Stimulated activated CD8-positive, alpha-beta memory T cell treated with anti-CD3 and anti-CD28 coated beads, Interleukin-4, amount 100 ng/mL, for 4 hours (primary cell): Measurements from ENCODE around the gene FLRT2.

Experiments used
- DNase-seq, 2 donors: peaks; one replicate each; pipeline ENCODE4 v3.0.0-alpha.2; 2020; ENCODE audit warnings: low read depth in 2 of 2, low spot score in 1 of 2

The FLRT2 gene

DNA sequence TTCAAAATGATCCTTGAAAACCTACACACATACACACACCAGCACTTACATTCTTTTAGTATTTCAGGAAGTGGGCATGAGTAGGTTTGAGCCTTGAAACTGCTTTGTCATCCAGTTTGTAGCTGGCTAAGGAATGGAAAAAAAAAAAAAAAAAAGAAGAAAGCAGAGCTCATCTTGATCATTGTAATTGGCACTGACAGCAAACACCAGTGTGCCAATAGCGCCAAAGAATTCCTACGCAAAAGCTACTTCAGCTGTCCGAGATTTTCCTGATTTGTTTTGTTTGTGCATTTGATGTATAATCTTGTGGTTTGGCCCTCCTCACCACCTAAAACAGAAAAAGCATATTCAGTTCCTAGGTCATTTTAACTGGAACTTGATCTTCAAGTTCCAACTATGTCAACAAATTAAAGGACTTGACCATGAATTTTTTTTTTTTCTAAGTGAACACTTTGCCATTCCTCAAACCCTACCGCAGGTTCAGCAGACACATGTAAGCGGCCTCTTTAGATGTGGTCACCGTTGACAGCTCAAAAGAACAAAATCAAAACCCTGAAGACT, 57.3 kb downstream of the FLRT2 start:
- DNase-seq = no peak

DNA sequence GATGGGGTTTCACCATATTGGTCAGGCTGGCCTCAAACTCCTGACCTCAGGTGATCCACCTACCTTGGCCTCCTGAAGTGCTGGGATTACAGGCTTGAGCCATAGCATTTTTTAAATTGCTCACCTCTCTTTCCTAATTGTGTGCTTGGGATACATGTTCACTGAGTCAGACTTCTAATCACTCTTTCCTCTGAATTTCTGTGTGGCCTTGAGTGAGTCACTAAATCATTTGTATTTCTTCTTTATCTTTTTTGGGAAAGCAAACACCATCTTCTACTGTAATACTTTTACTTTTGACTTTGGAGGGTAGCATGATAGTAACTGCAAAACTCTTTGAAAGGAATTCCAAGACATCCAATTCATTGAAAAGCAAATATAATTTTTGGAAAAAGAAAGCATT, 60.8 kb downstream of the FLRT2 start:
- DNase-seq = no peak

DNA sequence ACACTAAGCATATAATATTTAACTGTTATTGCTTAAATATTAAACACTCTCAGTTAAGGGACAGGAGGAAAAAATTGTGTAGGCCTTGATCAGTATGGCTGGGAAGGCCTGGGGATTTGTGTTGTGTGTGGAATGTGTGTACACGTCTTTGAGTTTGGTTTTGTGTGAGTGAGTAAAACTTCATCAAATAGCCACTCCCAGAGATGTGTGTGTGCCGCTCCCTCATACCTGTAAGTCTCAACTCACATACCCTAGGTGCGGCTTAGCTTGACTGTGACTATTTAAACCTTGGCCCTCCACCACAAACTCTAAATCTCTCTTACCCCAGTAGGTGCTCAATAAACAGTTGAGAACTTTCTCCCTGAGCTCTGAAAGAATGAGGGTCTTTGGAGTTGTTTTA, 64.3 kb downstream of the FLRT2 start:
- DNase-seq = no peak

DNA sequence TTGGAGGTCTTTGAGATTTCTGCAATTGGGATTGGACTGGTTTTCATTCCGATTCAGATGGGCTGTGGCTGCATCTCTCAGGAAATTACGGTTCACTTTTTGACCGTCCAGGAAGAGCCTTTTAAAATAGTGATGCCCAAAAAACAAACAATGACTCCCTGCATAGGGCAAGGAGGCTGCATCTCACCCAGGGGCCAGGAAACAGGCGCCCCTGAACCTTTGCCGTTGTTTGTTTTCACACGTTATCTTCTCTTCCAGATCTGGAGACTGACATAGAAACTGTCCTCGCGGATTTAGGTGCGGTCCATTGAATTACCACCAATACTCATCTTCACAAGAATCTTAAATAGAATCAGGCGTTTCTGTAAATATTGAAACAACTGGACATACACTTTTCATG, 66.0 kb downstream of the FLRT2 start:
- no peak for DNase-seq

DNA sequence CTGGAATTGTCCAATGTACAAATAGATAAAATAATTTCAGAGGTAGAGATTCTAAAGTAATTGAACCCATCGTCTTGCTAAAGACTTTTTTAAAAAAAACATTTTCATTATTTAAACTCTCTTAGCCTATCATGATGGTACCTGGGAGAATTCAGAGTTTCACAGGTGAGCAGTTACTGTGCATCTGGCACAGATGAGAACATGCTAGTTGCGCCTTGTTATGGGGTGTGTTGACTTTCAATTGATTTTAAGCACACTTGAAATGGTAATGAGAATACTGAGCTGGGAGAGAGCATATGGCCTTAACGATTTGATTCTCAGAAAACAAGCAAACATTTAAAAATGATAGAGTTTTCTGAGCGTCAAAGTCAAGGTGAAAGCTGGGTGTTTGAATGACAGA, 66.6 kb downstream of the FLRT2 start:
- DNase-seq = no peak

DNA sequence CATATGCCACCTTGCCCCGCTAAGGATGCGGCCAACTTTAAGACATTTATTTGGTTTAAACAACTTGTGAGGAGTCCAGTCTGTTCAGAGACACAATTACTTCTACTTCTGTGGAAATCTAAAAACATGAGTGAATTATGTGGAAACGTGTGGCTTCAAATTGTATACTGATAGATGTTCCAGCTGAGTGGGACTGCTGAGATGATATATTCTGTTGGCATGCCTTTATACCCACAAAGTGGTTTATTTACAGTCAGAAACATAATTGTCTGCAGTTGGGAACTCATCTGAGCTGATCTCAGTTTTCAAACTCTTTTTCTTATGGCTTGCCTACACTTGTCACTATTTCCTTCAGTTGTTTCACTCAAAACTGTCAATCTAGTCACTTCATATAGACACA, 67.8 kb downstream of the FLRT2 start:
- no peak for DNase-seq

DNA sequence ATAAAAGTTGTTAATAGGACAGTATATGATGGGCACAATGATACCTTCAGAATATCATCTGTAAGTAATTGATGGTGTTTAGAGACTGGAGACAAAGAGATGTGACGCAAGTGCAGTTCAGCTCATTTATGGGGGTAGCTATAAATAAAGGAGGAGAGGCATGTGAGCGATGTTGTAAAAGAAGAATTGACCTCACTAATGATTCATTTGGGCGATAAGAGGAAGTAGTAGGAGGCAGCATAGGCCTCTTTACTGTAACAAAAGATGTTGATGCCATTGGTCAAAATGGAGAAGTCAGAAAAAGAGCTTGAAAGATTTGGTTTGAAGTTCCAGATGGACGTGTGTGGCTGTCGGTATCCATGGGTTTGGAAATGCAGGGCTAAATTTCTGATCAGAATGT, 70.0 kb downstream of the FLRT2 start:
- no peak for DNase-seq

DNA sequence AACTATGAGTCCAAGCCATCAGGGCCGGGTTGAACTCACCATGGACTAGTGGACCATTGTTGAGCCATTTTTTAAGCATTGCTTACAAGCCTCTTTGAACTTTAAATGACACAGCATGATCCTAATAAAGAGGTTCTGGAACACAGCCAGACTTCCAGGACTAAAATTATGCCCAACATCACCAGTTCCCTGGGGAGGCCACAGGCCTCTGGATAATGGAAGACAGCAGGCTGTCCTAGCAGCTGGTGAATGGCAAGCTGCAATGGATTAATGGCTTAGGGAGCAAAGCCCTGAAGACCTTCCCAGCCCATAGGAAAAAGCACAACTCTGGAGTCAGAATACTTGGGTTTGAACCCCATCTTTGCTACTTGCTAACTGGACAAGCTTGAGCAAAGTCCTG, 71.3 kb downstream of the FLRT2 start:
- DNase-seq = no peak

DNA sequence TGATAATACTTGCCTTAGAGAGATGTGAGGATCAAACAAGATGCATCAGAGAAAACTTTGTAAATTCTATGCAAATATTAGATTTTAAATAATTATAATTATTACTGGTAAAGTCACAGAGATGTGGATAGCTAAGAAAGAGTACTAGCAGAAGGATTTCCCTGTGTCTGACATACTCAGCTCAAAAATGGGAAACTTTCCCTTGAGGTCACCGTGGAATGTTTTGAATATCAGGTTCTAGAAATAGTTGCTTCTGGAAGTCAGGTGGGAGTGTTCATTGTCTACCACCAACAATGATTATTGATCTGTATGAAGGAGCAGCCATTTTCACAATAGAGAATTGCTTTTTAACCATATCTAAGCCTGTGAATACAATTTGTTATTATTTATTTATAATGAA, 71.7 kb downstream of the FLRT2 start:
- no peak for DNase-seq

DNA sequence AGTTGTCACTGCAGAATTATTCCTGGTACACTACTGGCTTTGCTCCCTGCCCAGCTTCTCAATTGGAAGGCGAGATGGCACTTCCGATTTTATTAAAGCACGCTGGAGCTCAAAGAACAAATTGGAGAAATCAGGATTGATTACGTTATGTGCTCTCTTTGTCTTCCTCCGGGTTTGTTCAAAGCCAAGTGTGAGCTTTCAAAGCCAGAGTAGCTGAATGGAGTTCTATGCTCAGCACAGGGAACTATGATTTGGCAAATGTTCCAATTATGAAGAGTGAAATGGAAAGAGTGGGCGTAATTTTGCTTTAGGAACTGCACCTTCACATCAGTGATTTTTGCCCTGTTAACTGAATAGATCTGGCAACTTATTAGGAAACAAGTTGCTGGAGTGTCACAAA, 72.4 kb downstream of the FLRT2 start:
- DNase-seq = no peak

DNA sequence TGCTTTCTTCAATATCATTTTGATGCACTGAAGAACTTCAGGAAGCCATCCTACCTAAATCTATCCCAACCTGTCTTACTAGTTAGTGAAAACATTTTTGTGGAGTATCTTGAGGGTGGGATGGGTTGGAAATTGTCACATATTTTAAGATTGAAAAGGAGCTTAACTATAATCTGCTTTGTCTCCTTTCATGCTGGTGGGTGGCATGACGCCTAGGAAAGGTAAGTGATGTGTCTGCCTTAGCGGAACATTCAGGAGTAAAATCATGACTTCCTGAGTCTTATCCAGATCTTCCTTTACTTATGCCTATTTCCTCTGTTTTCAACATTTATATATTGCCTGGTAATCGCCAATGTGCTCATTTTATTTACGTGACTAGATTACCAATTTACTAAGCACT, 74.1 kb downstream of the FLRT2 start:
- no peak for DNase-seq

DNA sequence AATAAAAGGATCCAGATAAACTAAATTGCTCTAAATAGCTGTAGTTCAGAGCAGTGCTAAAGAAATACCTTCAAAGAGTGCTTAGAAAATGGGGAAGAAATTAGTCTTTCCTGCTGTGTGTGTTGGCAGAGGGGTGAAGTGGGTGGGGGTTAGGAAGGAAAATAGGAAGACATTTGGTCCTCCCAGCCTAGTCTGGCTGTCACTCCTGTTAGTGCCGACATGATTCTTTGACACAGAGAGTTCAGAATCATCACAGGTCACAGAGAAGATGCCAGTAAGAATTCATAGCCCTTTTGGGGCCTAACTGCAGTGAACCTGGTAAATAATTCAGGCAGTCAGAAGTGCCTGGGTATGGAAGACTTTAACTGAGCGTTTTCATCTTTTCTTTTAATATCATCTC, 74.8 kb downstream of the FLRT2 start:
- no peak for DNase-seq

DNA sequence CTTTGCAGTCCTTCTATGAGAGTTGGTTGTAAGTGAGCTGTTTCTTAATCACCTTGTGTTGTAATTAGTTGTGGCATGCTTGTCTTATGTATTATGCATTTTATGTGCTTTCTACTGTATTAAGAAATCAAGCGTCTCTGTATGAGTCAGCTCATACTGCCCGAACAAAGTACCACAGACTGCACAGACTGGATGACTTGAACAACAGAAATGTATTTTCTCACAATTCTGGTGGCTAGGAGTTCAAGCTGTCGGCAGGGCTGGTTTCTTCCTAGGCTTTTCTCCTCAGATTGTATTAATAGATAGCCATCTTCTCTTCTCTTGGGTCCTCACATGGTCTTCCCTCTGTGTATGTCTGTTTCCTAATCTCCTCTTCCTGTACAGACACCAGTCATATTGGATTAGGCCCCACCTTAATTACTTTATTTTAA, 77.7 kb downstream of the FLRT2 start:
- no peak for DNase-seq

DNA sequence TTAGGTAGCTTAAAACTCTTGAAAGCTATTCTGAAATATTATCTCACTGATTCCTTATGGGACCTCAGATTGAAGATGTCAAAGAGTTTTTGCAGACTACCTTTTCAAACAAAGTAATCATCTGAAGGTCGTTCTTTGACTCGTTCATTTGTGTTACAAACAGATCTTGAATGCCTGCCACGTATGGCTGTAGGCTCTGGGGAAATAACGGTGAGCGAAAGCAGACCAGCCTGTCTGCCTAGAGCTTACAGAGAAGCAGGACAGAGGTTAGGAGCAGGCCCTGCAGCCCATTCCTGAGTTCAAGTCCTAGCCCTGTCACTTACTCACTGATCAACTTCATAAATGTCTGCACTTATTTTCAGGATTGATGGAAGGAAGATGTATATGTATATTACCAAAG, 83.6 kb downstream of the FLRT2 start:
- no peak for DNase-seq

DNA sequence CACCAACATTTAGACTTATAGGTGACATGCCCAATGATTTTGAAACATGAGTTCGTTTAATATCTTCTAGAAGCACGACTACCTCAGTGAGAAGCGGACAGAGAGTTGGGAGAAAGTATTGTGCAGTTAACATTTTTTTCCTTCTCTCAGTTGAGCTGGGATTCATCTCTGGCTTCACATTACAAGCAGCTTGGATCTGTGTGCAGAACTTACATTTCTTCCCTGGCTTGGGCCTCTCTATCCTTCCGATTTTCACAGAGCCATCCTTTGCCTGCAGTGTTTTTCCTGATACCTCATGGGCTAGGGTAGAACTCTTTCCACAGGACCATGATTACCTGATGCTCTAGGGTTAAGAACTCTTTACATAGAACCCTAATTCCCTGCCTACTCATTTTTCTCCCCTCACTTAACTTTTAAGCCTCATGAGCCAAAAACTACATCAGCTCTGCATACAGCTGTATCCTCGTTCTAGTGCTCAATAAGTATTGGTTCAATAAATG, 86.5 kb downstream of the FLRT2 start:
- no peak for DNase-seq

DNA sequence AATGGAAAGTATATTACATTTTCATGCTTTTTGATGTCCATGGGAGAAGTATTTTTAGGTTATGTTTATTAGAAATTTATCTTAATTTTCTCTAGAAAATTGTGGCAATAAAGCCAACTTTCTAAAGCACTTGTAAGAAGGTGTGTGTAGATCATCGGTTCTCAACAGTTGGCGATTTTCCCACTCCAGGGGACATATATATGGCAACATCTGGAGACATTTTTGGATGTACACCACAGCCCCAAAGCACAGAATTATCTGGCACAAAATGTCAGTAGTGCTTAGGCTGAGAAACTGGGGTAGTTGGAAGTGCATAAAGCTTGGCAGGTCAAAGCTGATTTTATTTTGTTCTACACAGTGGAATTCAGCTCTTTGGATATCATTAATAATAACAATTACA, 86.9 kb downstream of the FLRT2 start:
- no peak for DNase-seq

DNA sequence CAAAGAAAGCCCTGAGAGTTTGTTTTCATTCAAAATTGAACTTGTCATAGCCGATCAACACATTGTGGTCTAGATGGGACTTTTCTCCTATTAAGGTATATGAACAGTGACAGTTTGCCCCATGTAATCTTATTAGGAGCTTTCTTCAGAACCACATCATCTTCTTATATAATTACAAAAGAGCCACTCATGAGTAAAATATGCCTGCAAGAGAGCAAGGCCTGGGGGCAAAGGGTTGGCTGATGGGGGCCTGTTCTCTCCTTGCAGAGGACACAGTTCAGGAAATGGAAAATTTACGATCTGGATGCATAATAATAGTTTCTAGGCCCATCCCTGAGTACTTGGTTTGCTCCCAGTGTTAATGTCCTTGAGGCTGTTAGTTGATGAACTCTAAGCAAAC, 87.8 kb downstream of the FLRT2 start:
- no peak for DNase-seq

DNA sequence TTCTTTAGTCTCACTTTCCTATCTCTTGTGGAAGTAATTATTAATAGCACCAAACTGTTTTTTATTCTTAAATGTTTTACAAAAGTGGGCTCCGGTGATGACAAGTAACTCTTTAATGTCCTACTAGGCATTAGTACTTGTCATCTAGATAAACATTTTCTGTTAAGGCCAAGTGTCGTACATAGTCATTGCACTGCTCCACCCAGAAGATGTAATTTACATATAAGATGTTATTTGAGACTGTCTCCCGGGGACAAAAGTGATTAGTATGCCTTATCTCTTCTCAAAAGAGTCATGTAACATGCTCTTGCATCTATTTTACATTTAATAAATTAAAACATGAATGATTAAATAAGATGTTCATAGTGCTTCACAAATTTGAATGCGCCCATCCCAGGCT, 88.4 kb downstream of the FLRT2 start:
- no peak for DNase-seq

DNA sequence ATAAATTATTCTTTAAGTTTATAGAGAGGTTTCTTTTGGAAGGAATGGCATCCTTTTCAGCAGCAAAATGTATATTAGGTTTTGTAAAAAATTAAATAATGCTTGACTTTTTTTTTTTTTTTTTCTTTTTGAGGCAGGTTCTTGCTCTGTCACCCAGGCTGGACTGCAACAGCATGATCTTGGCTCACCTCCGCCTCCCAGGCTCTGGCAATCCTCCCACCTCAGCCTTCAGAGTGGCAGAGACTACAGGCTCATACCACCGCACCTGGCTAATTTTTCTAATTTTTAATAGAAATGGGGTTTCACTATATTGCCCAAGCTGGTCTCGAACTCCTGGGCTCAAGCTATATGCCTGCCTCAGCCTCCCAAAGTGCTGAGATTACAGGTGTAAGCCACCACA, 89.0 kb downstream of the FLRT2 start:
- no peak for DNase-seq

DNA sequence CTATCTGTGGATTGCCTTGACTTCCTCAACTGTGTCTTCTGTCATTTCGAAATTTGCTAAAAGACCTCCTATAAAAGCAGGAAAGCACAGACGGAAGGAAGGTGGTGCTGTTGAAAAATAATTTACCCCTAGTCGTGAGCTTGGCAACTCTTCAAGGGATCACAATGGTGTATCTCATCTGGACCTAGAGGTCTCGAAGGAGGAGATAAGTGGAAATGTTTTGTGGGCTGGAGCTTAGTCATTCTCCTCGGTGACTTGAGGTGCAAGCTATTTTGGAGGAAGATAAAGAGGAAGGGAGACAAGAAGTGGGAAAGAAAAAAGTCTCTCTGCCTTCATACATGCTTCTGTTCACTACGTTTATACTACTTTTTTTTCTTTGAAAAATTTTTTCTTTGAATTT, 89.9 kb downstream of the FLRT2 start:
- DNase-seq = no peak

DNA sequence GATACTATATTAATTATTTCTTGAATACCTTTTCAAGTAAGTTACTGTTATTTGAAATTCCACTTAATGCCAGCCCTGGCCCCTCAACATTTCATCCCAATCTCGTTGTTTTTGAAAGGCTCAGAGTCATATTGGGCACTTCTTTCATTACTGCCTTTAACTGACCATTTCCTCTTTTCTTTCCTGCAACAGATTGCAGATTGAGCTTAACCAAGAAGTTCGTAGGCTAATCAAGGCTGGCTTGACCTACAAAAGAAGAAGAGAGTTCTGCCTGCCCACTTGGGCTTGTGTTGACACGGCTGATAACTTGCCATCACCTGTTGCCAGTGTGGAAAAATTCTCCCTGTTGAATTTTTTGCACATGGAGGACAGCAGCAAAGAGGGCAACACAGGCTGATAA, 91.0 kb downstream of the FLRT2 start:
- no peak for DNase-seq

DNA sequence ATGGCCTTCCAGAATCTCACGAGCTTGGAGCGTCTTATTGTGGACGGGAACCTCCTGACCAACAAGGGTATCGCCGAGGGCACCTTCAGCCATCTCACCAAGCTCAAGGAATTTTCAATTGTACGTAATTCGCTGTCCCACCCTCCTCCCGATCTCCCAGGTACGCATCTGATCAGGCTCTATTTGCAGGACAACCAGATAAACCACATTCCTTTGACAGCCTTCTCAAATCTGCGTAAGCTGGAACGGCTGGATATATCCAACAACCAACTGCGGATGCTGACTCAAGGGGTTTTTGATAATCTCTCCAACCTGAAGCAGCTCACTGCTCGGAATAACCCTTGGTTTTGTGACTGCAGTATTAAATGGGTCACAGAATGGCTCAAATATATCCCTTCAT, 92.2 kb downstream of the FLRT2 start:
- DNase-seq = no peak

DNA sequence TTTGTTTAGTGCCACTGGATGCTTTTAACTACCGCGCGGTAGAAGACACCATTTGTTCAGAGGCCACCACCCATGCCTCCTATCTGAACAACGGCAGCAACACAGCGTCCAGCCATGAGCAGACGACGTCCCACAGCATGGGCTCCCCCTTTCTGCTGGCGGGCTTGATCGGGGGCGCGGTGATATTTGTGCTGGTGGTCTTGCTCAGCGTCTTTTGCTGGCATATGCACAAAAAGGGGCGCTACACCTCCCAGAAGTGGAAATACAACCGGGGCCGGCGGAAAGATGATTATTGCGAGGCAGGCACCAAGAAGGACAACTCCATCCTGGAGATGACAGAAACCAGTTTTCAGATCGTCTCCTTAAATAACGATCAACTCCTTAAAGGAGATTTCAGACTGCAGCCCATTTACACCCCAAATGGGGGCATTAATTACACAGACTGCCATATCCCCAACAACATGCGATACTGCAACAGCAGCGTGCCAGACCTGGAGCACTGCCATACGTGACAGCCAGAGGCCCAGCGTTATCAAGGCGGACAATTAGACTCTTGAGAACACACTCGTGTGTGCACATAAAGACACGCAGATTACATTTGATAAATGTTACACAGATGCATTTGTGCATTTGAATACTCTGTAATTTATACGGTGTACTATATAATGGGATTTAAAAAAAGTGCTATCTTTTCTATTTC, 93.2 kb downstream of the FLRT2 start:
- DNase-seq = no peak
